ENCODE data around the gene ADGRL4. TPM values are rescaled to one million over a fixed set of nuclear protein-coding genes. Genes with fewer than 3 reads are reported as not detected.

Gene ADGRL4
- total RNA-seq, 4 donors from 2014 or later: 7.6 to 26.5 (median 22.4) TPM

DNA sequence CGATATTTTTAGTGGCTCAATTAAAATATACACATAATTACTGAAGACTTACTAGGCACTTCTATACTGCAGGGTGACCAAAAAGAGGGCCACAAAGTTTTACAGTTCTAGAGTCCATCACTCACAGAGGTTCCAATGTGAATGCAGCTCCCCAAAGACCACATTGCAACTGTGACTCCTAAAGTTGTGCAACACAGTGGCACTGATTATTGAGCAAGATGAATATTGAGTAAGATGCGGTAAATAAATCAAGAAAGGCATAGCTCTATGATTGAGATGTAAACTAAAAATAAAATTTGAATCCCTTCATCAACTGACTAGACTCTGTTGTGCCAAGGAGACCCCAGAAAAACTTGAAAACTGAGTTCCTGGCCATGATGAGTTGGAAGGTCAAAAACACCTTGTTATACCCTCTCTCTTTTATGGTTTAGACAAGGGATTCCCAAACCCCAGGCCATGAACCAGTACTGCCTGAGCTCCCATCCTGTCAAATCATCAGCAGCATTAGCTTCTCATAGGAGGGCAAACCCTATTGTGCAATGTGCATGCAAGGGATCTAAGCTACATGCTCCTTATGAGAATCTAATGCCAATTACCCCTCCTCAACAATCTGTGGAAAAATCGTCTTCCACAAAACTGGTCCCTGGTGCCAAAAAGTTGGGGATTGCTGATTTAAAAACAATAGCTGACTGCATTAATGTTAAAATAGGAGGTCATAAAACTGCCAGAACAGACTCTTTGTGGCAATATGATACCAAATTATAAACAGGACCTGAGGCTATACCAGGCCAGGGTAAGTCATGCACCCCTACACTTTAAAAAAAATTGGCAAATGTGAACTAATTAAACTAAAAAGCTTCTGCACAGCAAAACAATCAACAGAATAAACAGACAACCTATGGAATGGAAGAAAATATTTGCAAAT, 94.3 kb downstream of the ADGRL4 start:
- no peak overlapping the region for H3K4me3 ChIP-seq (replicated peaks in 1 of 3)
- no peaks in the 10 kb centered on the region for H3K9me3 ChIP-seq
- DNase-seq: no peak
- no peaks in the 10 kb centered on the region for H3K4me1 ChIP-seq
- TF ChIP-seq, protein P1, sequence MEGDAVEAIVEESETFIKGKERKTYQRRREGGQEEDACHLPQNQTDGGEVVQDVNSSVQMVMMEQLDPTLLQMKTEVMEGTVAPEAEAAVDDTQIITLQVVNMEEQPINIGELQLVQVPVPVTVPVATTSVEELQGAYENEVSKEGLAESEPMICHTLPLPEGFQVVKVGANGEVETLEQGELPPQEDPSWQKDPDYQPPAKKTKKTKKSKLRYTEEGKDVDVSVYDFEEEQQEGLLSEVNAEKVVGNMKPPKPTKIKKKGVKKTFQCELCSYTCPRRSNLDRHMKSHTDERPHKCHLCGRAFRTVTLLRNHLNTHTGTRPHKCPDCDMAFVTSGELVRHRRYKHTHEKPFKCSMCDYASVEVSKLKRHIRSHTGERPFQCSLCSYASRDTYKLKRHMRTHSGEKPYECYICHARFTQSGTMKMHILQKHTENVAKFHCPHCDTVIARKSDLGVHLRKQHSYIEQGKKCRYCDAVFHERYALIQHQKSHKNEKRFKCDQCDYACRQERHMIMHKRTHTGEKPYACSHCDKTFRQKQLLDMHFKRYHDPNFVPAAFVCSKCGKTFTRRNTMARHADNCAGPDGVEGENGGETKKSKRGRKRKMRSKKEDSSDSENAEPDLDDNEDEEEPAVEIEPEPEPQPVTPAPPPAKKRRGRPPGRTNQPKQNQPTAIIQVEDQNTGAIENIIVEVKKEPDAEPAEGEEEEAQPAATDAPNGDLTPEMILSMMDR (IDR thresholded peaks at IDR 0.05): no peak
- no peak for TF ChIP-seq POLR2A (IDR thresholded peaks at IDR 0.05)
- no peak overlapping the region for H3K27ac ChIP-seq
- H3K36me3 ChIP-seq: no peaks in the 10 kb centered on the region
- WGBS, 2 donors: 89 to 93% methylated on average over 3 of the region's 3 CpGs
- intact Hi-C loops (cut with DNase I): no loop called here
- no peaks in the 10 kb centered on the region for H3K27me3 ChIP-seq

DNA sequence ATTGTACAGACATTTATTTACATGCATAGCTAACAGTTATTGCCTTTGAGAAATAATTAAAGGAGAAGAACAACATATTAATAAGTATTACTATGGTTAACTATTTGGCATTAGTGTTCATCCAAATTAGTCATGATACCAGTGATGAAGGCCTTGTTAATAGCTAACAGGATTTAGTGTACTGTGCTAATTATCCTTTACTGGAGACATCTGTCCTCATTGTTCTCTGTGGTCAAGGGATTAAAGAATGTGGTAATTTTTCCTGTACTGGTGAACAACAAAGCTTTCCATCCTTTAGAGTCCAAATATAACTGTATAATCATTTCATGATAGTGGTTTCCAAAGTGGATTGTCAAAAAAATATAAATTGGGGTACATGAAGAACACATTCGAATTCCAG, 103.9 kb downstream of the ADGRL4 start:
- H3K9me3 ChIP-seq: no peaks in the 10 kb centered on the region
- no peak overlapping the region for H3K4me3 ChIP-seq (replicated peaks in 1 of 3)
- no peaks in the 10 kb centered on the region for H3K4me1 ChIP-seq
- no peak for DNase-seq
- H3K27me3 ChIP-seq: no peaks in the 10 kb centered on the region
- H3K36me3 ChIP-seq: no peaks in the 10 kb centered on the region
- no peak overlapping the region for H3K27ac ChIP-seq
- TF ChIP-seq, protein P1 (IDR thresholded peaks at IDR 0.05): no peak
- TF ChIP-seq POLR2A (IDR thresholded peaks at IDR 0.05): no peak
- WGBS, 2 donors: 83 to 85% methylated on average over 1 of the region's 1 CpG
- intact Hi-C loops (cut with DNase I): no loop called here

DNA sequence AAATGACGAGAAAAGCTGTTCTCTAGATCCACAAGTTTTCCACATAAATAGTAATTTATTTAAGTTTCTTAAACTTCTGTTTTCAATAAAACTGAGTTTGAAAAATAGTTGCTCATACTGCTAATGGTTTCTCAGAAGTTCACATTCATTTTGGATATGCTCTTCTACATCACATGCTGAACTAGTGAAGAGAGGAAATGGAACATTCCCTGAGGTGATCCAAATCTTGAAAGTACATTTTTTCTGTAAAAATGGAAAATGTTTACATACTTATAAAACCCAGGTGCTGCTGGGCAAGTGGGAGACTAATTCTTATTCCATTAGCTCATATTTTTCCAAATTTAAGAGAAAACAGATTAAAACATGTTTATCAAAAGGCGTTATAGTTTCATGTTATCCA, 111.7 kb downstream of the ADGRL4 start:
- no peak for TF ChIP-seq POLR2A (IDR thresholded peaks at IDR 0.05)
- TF ChIP-seq, protein P1 (IDR thresholded peaks at IDR 0.05): no peak
- H3K27me3 ChIP-seq: no peaks in the 10 kb centered on the region
- WGBS, 2 donors: 93 to 94% methylated on average over 2 of the region's 2 CpGs

DNA sequence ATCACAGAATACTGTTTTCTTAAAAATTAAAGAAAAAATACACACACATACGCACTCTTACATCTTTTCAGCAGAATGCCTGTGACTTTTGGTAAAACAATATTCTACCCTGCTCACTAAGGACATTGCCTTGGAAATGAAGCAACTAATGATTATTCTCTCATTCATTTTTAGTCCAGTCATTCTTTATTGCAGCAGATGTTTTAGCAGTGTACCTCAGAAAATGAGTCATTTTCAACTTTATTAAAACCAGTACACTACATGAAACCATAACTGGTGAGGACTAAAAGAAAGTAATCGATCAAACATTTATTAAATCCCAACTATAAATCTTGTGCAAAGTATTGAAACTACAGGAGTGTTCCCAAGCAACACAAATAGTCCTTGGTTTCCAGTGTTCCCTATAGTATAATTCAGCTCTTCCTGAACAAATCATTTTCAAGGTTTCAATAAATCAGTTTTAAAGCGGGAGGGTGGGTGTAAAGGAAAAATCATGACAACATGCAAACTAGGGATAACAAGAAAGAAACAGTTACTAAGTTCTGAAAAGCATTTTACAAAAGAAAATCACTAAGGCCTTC, 114.2 kb downstream of the ADGRL4 start:
- Histone ChIP-seq H3K4me1 (no peaks in the 10 kb centered on the region), H3K36me3 (no peaks in the 10 kb centered on the region), H3K4me3 (replicated peaks in 1 of 3) (no peak overlapping the region), H3K9me3 (no peaks in the 10 kb centered on the region), H3K27me3 (no peaks in the 10 kb centered on the region), H3K27ac (no peak overlapping the region)
- TF ChIP-seq, protein P1 (IDR thresholded peaks at IDR 0.05): no peak
- no peak for TF ChIP-seq POLR2A (IDR thresholded peaks at IDR 0.05)
- intact Hi-C loops (cut with DNase I): no loop called here
- DNase-seq: no peak
- 93 to 97% methylated on average over 3 of the region's 3 CpGs for WGBS, 2 donors

More for the DNA sequence above, 111.7 kb downstream of the ADGRL4 start:
- Histone ChIP-seq H3K4me1 (no peaks in the 10 kb centered on the region), H3K36me3 (no peaks in the 10 kb centered on the region), H3K4me3 (replicated peaks in 1 of 3) (no peak overlapping the region), H3K9me3 (no peaks in the 10 kb centered on the region), H3K27ac (no peak overlapping the region)
- DNase-seq: no peak
- intact Hi-C loops (cut with DNase I): no loop called here

DNA sequence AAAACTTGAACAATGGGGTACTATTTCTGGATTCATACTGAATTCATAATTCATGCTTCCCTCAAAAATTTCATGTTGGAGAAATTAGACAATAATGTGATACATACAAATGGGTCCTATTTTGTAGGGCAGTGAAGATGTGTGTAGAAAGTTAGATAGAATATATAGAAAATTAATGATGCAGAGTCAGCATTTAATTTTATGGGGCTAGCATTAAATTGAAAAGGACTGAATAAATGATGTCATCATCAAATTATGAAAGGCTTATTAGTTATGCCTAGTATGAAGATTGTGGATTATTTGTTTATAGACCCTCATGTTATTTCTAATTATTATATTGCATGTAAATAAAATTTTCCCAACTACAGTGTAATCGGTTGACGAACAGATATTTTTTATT, 119.1 kb downstream of the ADGRL4 start:
- peaks cover 8 to 9% of the 10 kb centered on the region in 2 donors for H3K4me1 ChIP-seq
- H3K9me3 ChIP-seq: no peaks in the 10 kb centered on the region
- TF ChIP-seq POLR2A (IDR thresholded peaks at IDR 0.05): no peak
- TF ChIP-seq, protein P1 (IDR thresholded peaks at IDR 0.05): no peak
- WGBS, 2 donors: 95 to 97% methylated on average over 2 of the region's 2 CpGs
- H3K27ac ChIP-seq: no peak overlapping the region
- H3K4me3 ChIP-seq (replicated peaks in 1 of 3): no peak overlapping the region
- intact Hi-C loops (cut with DNase I): no loop called here
- no peaks in the 10 kb centered on the region for H3K27me3 ChIP-seq
- no peak for DNase-seq
- no peaks in the 10 kb centered on the region for H3K36me3 ChIP-seq

Measured in thyroid gland (tissue), 4 donors.